HG02610 (cell line): ENCODE measurements around the gene LRMDA.

Experiments
- ATAC-seq: cut with Tn5 transposase; IDR thresholded peaks from one replicate; pipeline ENCODE4 v1.9.1; 2021; ENCODE audit warnings: mild to moderate bottlenecking, moderate library complexity; ENCODE audit not compliant: unreplicated experiment

LRMDA gene

DNA sequence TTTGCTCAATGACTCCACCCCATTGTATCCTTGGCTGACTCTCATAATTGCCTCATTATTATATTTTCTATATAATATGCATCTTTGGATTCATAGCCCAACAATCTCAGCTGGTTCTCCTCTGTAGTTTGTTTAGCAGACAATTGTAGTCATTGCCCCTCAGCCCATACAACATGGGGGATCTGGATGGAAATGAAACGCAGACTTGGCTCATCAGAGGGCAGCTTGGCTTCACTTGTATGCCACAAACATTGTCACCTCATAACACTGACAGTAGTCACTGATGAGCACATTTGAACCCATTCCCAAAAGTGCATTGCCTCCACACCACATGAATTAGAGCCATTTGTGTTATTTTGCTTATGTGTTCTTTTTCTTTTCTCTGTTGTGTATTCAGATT is 963.8 kb downstream of the LRMDA start:
- no peak for ATAC-seq

GRCh38 chr10:76396134-76396533 is 964.7 kb downstream of the LRMDA start:
- no peak for ATAC-seq

DNA sequence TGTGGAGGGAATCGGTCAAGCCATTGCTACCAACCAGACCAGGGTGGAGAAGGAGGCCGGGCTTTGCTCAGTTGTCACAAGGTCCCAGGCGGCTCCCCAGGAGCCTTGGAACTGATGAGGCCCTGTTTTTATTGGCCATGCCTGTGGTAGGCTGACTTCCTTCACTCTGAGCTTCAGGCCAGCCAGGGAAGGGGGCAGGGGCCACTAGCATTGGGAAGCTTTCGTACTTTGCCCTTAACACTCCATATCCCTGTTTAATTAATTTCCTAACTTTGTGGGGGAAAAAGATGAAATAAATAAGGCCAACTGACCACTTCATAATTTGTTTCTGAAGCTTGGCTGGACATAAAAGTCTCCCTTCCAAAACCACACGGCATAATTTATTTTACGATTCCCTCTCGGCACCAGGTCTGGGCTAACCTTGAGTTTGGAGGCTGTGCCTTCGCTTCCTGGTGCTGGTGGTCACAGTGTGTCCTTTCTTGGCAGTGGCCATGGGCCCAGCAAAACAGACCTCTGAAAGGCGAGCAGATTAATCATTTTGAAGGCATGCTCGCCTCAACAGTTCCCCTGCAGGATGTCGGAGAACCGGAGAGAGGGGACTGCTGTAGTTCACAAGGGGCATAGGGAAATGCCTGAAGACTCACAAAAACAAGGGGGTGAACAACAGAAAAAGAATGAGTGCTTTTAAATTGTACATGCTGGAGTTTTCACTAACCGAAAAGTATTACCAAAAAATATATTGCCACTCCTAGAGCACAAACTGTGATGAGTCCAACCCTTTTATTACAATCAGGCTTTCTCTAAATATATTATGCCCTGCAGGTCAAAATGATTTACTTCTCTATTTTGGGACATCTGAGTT is 966.0 kb downstream of the LRMDA start:
- no peak for ATAC-seq

DNA sequence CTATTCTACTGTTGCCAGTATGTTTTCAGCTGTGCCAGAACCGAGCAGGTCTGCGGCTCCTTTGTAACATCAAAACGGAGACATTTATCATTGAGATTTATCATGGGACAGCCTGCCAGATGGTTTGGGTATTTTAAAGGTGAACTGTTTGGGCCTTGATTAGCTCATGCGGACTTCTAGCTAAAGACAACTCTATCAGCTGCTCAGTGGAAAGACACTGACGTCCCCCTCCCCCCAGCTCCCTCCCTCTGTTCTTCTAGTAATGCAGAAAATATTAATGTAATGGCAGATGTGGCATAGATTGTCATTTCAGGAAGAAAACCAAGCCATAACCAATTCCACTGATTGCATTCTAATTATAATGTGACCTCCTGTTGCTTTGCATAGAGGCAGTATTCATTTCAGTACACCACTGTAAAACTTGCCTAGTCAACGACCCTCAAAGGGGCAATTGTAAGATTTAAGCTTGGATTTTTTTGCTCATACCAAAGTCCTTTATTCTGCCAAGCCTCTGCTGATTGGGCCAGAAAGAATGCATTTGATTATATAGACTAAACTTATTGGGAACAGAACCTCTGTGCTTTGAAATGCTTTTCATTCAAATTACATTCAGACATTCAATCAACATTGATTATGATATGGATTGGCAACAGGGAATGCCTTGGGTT is 966.8 kb downstream of the LRMDA start:
- no peak for ATAC-seq

DNA sequence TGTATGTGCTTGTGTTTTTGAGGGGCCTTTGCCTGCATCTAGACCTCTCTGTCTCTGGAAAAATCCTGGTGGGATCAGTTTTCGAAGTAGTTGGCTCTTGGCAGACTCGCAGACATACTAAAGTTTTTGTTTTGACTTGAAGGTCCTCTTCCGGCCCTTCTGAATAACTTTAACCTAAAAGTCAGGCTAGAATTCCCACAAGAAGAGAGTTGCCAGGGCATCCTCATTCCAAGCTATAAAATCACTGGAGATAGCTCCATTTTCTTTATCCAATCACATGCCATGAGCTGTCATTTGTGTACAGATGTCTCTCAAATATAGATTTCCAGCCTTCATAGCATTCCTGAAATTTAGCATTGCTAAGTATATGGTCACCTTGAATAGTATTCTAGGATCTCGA is 967.8 kb downstream of the LRMDA start:
- no peak for ATAC-seq

- ATAC-seq = no peak
These were observed 969.6 kb downstream of the LRMDA start for GRCh38 chr10:76401006-76401405.

GRCh38 chr10:76403912-76404311 is 972.5 kb downstream of the LRMDA start:
- no peak for ATAC-seq

DNA sequence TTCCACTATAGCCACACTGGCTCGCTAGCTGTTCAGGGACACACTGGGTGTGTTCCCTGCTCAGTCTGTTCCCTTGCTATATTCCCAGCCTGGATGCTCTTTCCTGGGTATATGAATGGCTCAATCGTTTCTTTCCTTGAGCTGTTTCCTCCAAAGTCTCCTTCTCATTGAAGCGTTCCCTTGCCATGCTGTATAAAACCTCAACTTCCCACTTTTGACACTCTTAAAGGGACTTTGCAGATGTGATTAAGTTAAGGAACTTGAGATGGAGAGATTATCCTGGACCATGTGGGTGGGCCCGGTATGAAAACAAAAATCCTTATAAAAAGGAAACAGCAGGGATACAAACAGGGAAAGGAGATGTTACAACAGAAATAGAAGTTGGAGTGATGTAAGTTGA is 973.1 kb downstream of the LRMDA start:
- no peak for ATAC-seq

DNA sequence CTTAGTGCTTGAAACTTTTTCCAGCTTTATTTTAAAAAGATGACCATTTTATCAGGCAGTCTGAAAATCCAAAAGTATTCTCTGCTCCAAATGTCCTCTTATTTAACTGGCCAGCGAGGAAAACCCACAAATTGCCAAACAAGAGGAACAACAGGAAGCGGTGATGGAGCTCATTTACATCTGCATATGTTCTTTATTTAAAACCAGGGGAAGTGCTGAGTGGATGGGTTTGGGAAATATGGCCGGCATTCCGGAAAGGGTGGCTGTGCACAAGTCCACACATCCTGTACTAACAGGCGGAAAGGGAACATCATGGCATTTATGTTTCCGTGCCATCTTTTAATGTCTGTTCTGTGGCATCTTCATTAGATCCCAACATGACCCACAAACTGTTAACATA is 974.5 kb downstream of the LRMDA start:
- no peak for ATAC-seq

DNA sequence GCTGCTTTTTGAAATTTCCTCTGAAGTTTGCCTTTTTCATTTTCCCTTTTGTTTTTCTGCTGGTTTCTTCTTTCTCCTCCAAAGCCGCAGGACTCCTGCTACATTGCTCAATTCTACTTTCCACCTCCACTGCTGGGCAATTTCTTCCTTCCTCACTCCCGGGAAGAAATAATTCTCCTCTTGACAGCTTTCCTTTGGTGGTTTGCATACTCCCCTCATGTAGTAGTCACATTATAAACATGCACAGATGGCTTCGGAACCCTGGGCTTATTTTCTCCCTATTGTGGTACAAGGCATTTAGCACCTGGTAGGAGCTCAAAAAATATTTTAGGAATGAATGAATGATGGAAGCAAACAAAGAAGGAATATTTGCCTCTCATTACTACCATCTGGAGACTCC is 977.2 kb downstream of the LRMDA start:
- ATAC-seq = no peak

DNA sequence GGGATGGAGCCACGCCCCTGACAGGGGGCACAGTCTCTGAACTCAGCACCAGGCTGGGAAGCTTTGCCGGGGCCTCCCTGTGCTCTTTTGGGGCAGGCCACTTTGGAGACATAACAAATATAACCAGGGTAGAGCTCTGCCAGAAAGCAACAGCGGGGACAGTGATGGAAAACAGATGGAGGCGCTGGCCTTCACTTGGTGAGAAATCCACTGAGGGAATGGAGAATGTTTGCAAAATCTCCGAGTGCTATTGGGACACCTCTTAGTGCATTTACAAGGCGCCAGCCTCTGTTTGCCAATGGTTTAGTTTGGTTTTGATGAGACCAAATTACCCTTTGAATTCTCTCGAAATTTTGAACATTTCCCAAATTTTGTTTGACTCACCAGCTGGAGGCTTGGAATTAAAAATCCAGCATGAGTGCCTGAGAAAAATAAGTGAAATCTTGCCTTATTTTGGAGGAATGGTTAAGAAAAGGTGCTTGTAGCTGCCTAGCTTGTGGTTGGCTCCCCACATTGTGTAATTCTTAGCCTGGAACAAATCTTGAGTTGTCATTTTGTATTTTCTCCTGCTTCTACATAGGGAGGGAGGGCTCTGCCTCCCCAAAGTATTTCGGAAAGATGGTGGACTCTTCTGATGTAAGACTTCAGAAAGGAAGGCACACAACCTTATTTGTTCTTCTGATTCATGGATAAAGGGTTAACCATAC is 980.5 kb downstream of the LRMDA start:
- ATAC-seq = no peak

DNA sequence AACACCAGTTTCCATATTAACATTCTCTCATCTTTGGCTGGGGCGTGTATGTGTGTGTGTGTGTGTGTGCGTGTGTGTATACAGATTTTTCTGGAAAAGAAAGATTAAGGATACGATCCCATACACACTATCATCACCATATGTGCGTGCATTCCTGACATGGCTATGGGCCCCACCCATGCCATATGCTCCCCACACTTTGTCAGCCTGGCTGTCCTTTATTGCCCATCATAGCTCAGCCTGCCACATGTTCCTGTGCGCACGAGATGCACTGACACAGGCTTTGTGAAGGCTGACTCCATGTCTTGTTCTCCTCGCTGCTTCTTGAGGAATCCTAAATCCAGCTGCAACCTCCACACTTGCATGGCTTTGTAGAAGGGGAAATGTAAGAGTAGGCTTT is 984.1 kb downstream of the LRMDA start:
- no peak for ATAC-seq

DNA sequence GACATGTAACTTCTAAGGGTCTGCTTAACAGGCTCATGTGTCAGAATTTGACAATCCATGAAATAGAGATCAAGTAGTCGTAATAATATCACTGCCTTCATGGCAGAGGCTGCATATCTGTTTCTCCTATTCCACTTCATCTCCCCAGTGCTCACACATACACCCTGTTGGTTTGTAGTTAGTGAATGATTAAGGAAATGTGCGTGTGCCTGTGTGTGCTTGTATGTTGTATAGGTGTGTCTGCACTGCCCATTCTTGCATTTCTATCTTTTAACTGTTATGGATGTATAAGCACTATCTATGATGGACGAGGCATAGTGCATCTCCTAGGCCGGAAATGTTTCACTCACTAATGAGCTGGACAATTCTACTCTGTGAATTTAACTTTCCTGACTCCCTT is 985.2 kb downstream of the LRMDA start:
- ATAC-seq = no peak

DNA sequence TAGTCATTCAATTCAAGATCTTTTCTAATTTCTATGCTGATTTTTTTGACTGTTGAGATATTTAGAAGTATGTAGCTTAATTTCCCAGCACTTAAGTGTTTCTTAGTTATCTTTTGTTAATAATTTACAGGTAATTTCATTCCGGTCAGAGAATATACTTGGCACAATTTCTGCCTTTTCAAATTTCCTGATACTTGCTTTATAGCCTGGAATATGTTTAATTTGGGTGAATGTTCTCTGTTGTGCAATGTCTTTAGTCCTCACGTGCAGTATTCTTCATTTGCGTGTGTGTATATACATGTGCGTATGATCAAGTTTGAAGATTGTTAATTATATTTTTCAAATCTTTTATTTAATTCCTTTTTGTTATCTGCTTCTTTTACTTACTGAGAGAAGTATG is 989.3 kb downstream of the LRMDA start:
- ATAC-seq = no peak

DNA sequence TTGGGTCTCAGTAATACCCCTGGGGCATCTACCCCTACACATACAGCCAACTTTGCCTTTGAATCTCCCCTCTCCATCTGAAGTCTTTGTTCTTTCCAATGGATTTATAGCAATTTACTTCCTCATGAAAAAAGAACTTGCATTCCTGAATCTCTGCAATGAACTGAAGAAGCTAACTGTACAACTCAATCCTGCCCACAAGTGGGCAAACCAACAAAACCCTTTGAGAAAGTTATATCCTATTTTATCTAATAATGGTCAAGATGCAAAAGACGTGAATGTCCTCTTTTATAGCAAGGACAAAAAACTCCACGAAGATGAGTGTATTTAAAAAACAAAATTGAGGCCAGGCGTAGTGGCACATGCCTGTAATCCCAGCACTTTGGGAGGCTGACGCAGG is 991.3 kb downstream of the LRMDA start:
- no peak for ATAC-seq

DNA sequence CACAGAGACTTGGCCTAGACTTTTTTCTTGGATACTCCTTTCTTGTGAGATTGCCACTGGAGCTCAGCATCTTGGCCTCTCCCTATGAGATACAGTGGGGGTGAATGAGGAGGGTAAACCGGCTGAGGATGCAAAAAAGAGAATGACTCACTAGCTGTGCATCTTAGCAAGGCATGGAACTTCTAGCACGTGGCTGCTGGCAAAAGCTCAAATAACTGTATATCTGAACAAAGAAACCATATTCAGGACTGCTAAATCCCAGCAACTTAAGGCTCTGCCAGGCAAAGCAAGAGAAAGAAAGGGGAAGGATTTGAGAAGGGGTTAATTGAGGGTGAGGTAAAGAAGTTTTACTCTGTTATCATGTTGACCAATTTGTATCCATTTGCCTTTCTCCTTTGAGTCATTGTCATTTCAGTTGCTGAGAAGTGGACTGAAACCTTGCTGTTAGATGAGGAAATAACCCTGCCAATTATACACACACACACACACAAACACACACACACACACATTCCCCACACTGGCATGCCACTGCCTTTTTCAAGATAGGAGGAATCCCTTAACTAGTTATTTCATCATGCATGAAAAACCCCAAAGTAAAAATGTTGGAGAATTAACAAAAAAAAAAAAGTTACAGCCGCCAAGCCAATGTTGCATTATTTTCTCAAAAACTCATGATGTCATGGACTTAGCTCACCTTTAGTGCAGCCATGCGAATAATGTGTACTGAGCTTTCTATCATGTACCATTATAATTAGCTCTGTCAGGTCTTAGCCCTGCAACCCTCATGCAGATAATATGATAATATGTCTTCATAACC is 997.3 kb downstream of the LRMDA start:
- no peak for ATAC-seq

GRCh38 chr10:76429368-76430060 is 998.1 kb downstream of the LRMDA start:
- no peak for ATAC-seq

GRCh38 chr10:76430061-76430645 is 998.7 kb downstream of the LRMDA start:
- ATAC-seq = no peak

DNA sequence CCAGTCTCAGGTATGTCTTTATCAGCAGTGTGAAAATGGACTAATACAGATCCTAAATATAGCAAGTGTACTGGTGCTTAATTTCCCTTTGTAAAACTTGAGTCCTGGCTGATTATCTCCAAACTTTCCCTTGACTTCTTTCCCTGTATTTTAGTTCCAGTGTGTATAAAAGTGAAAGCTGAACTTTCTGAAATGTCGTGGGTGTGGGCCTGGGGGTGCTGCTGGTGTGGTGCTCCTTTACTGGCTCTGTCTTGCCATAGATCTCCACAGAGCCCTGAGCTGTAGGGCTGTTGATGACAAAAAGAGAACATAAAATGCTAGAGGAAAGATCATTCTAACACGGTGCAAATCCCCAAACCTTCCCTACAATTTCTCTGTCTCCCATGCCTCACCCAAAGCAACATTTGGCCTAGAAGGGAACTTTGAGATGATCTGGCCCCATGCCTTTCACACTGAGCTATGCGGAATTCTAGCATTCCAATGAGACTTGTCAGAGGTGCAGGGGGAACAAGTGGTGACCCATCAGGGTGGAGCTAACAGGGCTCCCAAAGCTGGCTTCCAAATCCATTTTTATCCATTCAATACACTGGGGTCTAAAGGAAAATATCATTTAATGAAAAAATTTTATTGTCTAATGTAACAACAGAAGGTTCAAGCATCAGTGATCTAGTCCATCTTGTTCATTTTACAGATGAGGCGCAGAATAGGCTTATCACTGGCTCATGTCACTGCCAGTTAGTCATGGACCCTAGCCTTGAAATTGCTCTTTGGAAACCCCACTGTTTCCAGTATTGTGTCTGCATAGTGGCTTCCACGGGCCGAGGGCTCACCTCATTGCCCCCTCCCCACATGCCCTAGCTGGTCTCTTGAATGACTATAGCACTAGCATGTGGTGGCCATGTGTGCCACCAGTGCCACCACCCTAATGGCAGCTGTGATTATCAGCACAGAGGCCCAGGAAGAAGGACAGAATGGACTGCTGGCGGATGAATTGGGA is 1000.9 kb downstream of the LRMDA start:
- ATAC-seq = no peak
